HepG2 (cell line): Measurements from ENCODE around the gene SLC4A5. TPM values are rescaled to one million over a fixed set of nuclear protein-coding genes. Genes with fewer than 3 reads are reported as not detected.

ENCODE experiments used
- ATAC-seq: fragments of 200-7000 bp; cut with Tn5 transposase; 3 replicates; pipeline ENCODE4 v1.9.1; 2020; ENCODE audit warnings: mild to moderate bottlenecking, moderate library complexity
- BruUV-seq: library from RNA; stranded (reverse); fragments of 400-500 nt; replicated peaks from 2 replicates; lab custom pipeline; 2021; lab: Mats Ljungman, UMichigan
- CTCF ChIA-PET: fragments of 300-600 bp; formaldehyde crosslinking; extraction: SDS; loops from one replicate; lab custom pipeline; 2021; ENCODE audit warnings: low total read pairs, inconsistent platforms, low intra/inter-chr PET ratio; lab: Yijun Ruan, JAX
- POLR2A ChIA-PET: fragments of 350-600 bp; sonication (Branson Sonifier 250); formaldehyde crosslinking; loops from one replicate; lab custom pipeline; 2020; ENCODE audit warnings: antibody characterized with exemption, inconsistent platforms; lab: Yijun Ruan, JAX
- DNase-seq: peaks from one replicate; pipeline ENCODE4 v3.0.0-alpha.2; 2015; ENCODE audit warnings: low spot score
- FAIRE-seq: peaks from 3 replicates; lab custom pipeline; 2011; peaks lifted over from hg19 to GRCh38; lab: Jason Lieb, UNC
- H2AFZ ChIP-seq: one replicate; pipeline ENCODE4 v1.6.1; 2011; ENCODE audit warnings: low read length, inconsistent platforms
- H3K27ac ChIP-seq: fragments of 300-600 bp; 3 replicates; pipeline ENCODE4 v1.8.0; 2011; ENCODE audit warnings: mixed run types, mild to moderate bottlenecking, mixed read lengths, low read length, inconsistent platforms; ENCODE audit not compliant: insufficient read depth; ENCODE audit errors: extremely low read length
- H3K27me3 ChIP-seq, 2 experiments: fragments of 200-600 bp in 1 of 2; 2 replicates in 1 of 2; 3 replicates in 1 of 2; pipeline versions ENCODE4 v1.6.0 to v1.8.0; 2011; ENCODE audit warnings: low read length in 2 of 2, mild to moderate bottlenecking in 2 of 2, moderate library complexity in 2 of 2, inconsistent platforms in 1 of 2; ENCODE audit not compliant: insufficient read depth in 2 of 2, control insufficient read depth in 1 of 2
- H3K36me3 ChIP-seq, 2 experiments: fragments of 200-600 bp in 1 of 2; replicated peaks in 1 of 2; 2 replicates in 1 of 2; 3 replicates in 1 of 2; pipeline versions ENCODE4 v1.5.1 to v1.8.0; 2011; ENCODE audit warnings: low read length in 2 of 2, inconsistent platforms in 1 of 2; ENCODE audit not compliant: insufficient read depth in 2 of 2, control insufficient read depth in 1 of 2
- H3K4me1 ChIP-seq: 2 replicates; pipeline ENCODE4 v1.5.1; 2012; ENCODE audit warnings: low read length, inconsistent platforms; ENCODE audit not compliant: insufficient read depth
- H3K4me2 ChIP-seq: 2 replicates; pipeline ENCODE4 v1.6.0; 2011; ENCODE audit warnings: low read depth, low read length, inconsistent platforms
- H3K4me3 ChIP-seq, 3 experiments: fragments of 200-600 bp in 1 of 3; sonication (generic), shearing (Covaris generic) in 1 of 3; replicated peaks in 1 of 3; 2 replicates each; pipeline ENCODE4 v1.5.1; 2011 to 2016; ENCODE audit warnings: low read length in 3 of 3, inconsistent platforms in 2 of 3, low read depth in 2 of 3, mild to moderate bottlenecking in 2 of 3, control low read depth in 1 of 3, mixed read lengths in 1 of 3; ENCODE audit not compliant: insufficient read depth in 1 of 3
- H3K79me2 ChIP-seq: one replicate; pipeline ENCODE4 v1.6.1; 2011; ENCODE audit warnings: low read length, inconsistent platforms; ENCODE audit not compliant: insufficient read depth
- H3K9ac ChIP-seq: 2 replicates; pipeline ENCODE4 v1.6.0; 2011; ENCODE audit warnings: mild to moderate bottlenecking, low read depth, low read length, inconsistent platforms; ENCODE audit not compliant: insufficient read depth
- H3K9me3 ChIP-seq: 2 replicates; pipeline ENCODE4 v1.5.1; 2012; ENCODE audit warnings: mild to moderate bottlenecking, low read length
- H4K20me1 ChIP-seq: 2 replicates; pipeline ENCODE4 v1.6.0; 2011; ENCODE audit warnings: inconsistent platforms, mild to moderate bottlenecking, low read length, moderate library complexity; ENCODE audit not compliant: insufficient read depth
- CEBPB ChIP-seq: IDR thresholded peaks from 2 replicates; pipeline ENCODE4 v1.6.1; 2011; ENCODE audit warnings: low read depth, low read length, improper control_type of control experiment, borderline replicate concordance
- CEBPG ChIP-seq: IDR thresholded peaks from 2 replicates; pipeline ENCODE4 v1.6.1; 2016
- FOXA3 ChIP-seq: IDR thresholded peaks from 2 replicates; pipeline ENCODE4 v1.6.1; 2016; ENCODE audit warnings: missing genetic modification reagents, missing compliant biosample characterization
- GATAD2A ChIP-seq: IDR thresholded peaks from 2 replicates; pipeline ENCODE4 v1.6.1; 2016
- GLI4 ChIP-seq: sonication (generic); formaldehyde crosslinking; IDR thresholded peaks from 2 replicates; pipeline ENCODE4 v1.5.1; 2020; ENCODE audit warnings: missing genetic modification reagents, mild to moderate bottlenecking, moderate library complexity, borderline replicate concordance
- NR2F6 ChIP-seq, 2 experiments: IDR thresholded peaks; 2 replicates each; pipeline ENCODE4 v1.6.1; 2016; ENCODE audit warnings: antibody characterized with exemption in 1 of 2, mild to moderate bottlenecking in 1 of 2
- ONECUT2 ChIP-seq: sonication (generic); formaldehyde crosslinking; IDR thresholded peaks from 2 replicates; pipeline ENCODE4 v1.4.0; 2020; ENCODE audit warnings: missing genetic modification reagents
- PRMT3 ChIP-seq: sonication (generic); formaldehyde crosslinking; IDR thresholded peaks from 2 replicates; pipeline ENCODE4 v1.8.1; 2022; ENCODE audit warnings: low read depth, mild to moderate bottlenecking, moderate library complexity, missing genetic modification reagents, borderline replicate concordance
- RBM22 ChIP-seq: fragments of 200-400 bp; formaldehyde crosslinking; optimal IDR thresholded peaks from 2 replicates; pipeline ENCODE3; 2017; ENCODE audit warnings: mild to moderate bottlenecking, low read length, moderate library complexity
- TFDP2 ChIP-seq: sonication (generic); formaldehyde crosslinking; IDR thresholded peaks from 2 replicates; pipeline ENCODE4 v1.4.0; 2020; ENCODE audit warnings: missing genetic modification reagents
- THRA ChIP-seq: sonication (generic); formaldehyde crosslinking; IDR thresholded peaks from 2 replicates; pipeline ENCODE4 v1.4.0; 2020; ENCODE audit warnings: missing genetic modification reagents, borderline replicate concordance
- ZNF17 ChIP-seq: sonication (generic); formaldehyde crosslinking; IDR thresholded peaks from 2 replicates; pipeline ENCODE4 v1.5.0; 2020; ENCODE audit warnings: mild to moderate bottlenecking, missing genetic modification reagents
- ZNF879 ChIP-seq: sonication (generic); formaldehyde crosslinking; IDR thresholded peaks from 2 replicates; pipeline ENCODE4 v1.8.1; 2023; ENCODE audit warnings: missing genetic modification reagents
- WGBS: methylation state at CpG from one replicate; pipeline ENCODE4 v1.1.6; 2017; ENCODE audit warnings: low lambda C conversion rate; 5-methylcytosine and 5-hydroxymethylcytosine counted together
- in situ Hi-C: cut with HindIII; loops from 2 replicates; pipeline ENCODE4 v1.10.0; 2017; ENCODE audit warnings: low pct_unique_long_range_greater_than_20kb; ENCODE audit not compliant: extremely low pct_ligation_motif_present
- intact Hi-C: fragments of 100-400 bp; cut with micrococcal nuclease; formaldehyde crosslinking; loops from one replicate; pipeline ENCODE4 v1.10.0; 2022; ENCODE audit not compliant: unreplicated experiment
- polyA plus RNA-seq, 8 experiments: library from polyadenylated mRNA; depleted of rRNA in 3 of 8; stranded (reverse) in 7 of 8; unstranded in 1 of 8; fragments of >200 nt; fragmentation: Illumina TruSeq in 4 of 8; extraction: Trizol in 4 of 8; gene quantifications; 2 replicates each; pipeline versions ENCODE4 v1.2.1 to v1.2.3, GENCODE V29; 2011 to 2016; ENCODE audit warnings: low read depth in 4 of 8, missing spikeins in 1 of 8, mixed read lengths in 1 of 8; ENCODE audit not compliant: insufficient read depth in 1 of 8
- total RNA-seq, 5 experiments: library from RNA; depleted of rRNA; stranded (reverse); fragments of >200 nt; fragmentation: Illumina TruSeq; extraction: Trizol; gene quantifications; 2 replicates each; pipeline ENCODE4 v1.2.3, GENCODE V29; 2016; ENCODE audit warnings: low read depth in 1 of 5
- TF ChIP-seq, protein P1 (sequence below): sonication (generic); formaldehyde crosslinking; IDR thresholded peaks from 2 replicates; pipeline ENCODE4 v1.9.0; 2022; ENCODE audit warnings: missing genetic modification reagents, mild to moderate bottlenecking, borderline replicate concordance

Gene SLC4A5
- total and polyA plus RNA-seq, 2 of the 13 experiments (the other 11 are each of a cell fraction or from before 2014, with no cell fraction given), result 0.50 TPM; not detected in 1

DNA sequence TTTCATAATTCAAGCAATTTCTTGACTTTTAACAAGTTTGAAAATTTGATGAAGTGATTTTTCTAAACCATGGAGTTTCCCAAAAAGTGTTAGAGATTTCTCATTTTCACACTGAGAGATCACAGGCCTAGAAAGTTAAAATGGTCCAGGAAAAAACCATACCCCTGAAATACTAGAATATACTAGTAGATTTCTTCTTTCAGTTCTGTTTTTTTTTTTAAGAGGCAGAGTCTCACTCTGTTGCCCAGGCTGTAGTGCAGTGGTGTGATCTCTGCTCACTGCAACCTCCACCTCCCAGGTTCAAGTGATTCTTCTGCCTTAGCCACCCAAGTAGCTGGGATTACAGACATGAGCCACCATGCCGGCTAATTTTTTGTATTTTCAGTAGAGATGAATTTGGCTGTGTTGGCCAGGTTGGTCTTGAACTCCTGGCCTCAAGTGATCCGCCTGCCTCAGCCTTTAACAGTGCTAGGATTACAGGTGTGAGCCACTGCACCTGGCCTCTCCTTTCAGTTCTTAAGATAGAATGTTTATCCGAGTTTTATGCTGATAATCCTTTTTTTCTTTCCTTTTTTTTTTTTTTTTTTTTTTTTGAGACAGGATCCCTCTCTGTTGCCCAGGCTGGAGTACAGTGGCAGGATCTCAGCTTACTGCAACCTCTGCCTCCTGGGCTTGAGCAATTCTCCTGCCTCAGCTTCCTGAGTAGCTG lies 130.4 kb downstream of the SLC4A5 start (continued):
- no peak for TF ChIP-seq ZNF879

- H3K27me3 ChIP-seq, result no peaks in the 10 kb centered on the region
- BruUV-seq, result no TSS peak
- no peak for DNase-seq
- no peak overlapping the region for H2AFZ ChIP-seq
- H3K4me1 ChIP-seq, result peaks cover 40% of the 10 kb centered on the region
- H4K20me1 ChIP-seq, result peaks cover 62% of the 10 kb centered on the region
- H3K4me3 ChIP-seq, result no peak overlapping the region
- peaks cover 11 to 75% of the 10 kb centered on the region in 2 experiments for H3K36me3 ChIP-seq
- no peak overlapping the region for H3K9ac ChIP-seq
- H3K4me2 ChIP-seq, result no peak overlapping the region
- H3K79me2 ChIP-seq, result peaks cover 72% of the 10 kb centered on the region
- peak; percentile 25 for ATAC-seq
- FAIRE-seq, result no peak
- intact Hi-C loops, result no loop called here
- peak; percentile 34; the same call in 1 of the 2 replicates for TF ChIP-seq GATAD2A (CRISPR knock-in tag)
- TF ChIP-seq RBM22, result peak; percentile 31
- no peak for TF ChIP-seq GLI4 (CRISPR knock-in tag)
- TF ChIP-seq CEBPG (CRISPR knock-in tag), result peak; percentile 81
- TF ChIP-seq NR2F6 (IDR thresholded peaks at IDR 0.05), result peak; percentile 54; the same call in 1 of the 2 replicates
- 0 out of 2 replicates have a peak, but pooled peaks have one; percentile 26 for TF ChIP-seq NR2F6 (CRISPR knock-in tag; IDR thresholded peaks at IDR 0.05)
- TF ChIP-seq FOXA3 (CRISPR knock-in tag), result 0 out of 2 replicates have a peak, but pooled peaks have one; percentile 5
- TF ChIP-seq CEBPB, result peak; percentile 88
- TF ChIP-seq, protein P1, sequence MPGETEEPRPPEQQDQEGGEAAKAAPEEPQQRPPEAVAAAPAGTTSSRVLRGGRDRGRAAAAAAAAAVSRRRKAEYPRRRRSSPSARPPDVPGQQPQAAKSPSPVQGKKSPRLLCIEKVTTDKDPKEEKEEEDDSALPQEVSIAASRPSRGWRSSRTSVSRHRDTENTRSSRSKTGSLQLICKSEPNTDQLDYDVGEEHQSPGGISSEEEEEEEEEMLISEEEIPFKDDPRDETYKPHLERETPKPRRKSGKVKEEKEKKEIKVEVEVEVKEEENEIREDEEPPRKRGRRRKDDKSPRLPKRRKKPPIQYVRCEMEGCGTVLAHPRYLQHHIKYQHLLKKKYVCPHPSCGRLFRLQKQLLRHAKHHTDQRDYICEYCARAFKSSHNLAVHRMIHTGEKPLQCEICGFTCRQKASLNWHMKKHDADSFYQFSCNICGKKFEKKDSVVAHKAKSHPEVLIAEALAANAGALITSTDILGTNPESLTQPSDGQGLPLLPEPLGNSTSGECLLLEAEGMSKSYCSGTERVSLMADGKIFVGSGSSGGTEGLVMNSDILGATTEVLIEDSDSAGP, result no peak
- no peak for TF ChIP-seq ONECUT2 (CRISPR knock-in tag)
- no peak for TF ChIP-seq ZNF17 (CRISPR knock-in tag)
- TF ChIP-seq PRMT3, result no peak
- no peak for TF ChIP-seq TFDP2 (CRISPR knock-in tag)
- peak; percentile 88 for TF ChIP-seq THRA
- TF ChIP-seq, all 625 proteins: peak for 7
- Histone ChIP-seq H3K9me3 (no peaks in the 10 kb centered on the region), H3K27ac (no peak overlapping the region)
- 72% methylated on average over 6 of the region's 6 CpGs for WGBS
- in situ Hi-C loops, result no loop called here
- ChIA-PET POLR2A (interaction anchor here (0.9 to 1.5 kb wide), 2 partner anchors 14 to 28 kb away, joined by 3 to 4 read pairs; partner anchors contain the start of gene MOB1A), CTCF (no interaction called here)
These were observed 137.0 kb downstream of the SLC4A5 start for GRCh38 chr2:74206180-74206688.
